ENCODE results near the gene IRX5.

DNA sequence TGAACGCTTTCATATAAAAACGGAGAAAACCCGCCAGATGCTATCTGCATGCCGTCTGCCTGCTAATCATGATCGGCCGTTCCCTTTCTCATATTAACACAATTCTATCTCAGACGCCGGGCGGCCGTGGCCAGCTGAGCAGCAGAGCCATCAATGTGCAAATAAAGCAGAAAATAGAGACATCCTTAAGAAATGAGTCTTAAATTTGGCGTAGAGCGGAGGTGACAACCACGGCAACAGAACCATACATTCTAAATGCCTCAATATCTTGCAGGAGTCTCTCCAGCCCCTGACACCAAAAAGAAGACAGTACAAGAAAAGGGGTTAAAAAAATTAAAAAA lies 2.7 kb upstream of the IRX5 start:
- TF ChIP-seq POLR2A (IDR thresholded peaks at IDR 0.05; ENCODE audit: low read depth, low read length) (no peak), RAD21 (IDR thresholded peaks at IDR 0.05; ENCODE audit: low read length) (no peak), CEBPB (IDR thresholded peaks at IDR 0.05; ENCODE audit: low read depth, low read length) (no peak)
- TF ChIP-seq, protein P1, sequence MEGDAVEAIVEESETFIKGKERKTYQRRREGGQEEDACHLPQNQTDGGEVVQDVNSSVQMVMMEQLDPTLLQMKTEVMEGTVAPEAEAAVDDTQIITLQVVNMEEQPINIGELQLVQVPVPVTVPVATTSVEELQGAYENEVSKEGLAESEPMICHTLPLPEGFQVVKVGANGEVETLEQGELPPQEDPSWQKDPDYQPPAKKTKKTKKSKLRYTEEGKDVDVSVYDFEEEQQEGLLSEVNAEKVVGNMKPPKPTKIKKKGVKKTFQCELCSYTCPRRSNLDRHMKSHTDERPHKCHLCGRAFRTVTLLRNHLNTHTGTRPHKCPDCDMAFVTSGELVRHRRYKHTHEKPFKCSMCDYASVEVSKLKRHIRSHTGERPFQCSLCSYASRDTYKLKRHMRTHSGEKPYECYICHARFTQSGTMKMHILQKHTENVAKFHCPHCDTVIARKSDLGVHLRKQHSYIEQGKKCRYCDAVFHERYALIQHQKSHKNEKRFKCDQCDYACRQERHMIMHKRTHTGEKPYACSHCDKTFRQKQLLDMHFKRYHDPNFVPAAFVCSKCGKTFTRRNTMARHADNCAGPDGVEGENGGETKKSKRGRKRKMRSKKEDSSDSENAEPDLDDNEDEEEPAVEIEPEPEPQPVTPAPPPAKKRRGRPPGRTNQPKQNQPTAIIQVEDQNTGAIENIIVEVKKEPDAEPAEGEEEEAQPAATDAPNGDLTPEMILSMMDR (conservative IDR thresholded peaks at IDR 0.05; ENCODE audit: low read depth, low read length) = no peak
- TF ChIP-seq, protein P2, sequence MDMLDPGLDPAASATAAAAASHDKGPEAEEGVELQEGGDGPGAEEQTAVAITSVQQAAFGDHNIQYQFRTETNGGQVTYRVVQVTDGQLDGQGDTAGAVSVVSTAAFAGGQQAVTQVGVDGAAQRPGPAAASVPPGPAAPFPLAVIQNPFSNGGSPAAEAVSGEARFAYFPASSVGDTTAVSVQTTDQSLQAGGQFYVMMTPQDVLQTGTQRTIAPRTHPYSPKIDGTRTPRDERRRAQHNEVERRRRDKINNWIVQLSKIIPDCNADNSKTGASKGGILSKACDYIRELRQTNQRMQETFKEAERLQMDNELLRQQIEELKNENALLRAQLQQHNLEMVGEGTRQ (IDR thresholded peaks at IDR 0.05; ENCODE audit: low read depth, low read length) = no peak
- TF ChIP-seq, protein P3, sequence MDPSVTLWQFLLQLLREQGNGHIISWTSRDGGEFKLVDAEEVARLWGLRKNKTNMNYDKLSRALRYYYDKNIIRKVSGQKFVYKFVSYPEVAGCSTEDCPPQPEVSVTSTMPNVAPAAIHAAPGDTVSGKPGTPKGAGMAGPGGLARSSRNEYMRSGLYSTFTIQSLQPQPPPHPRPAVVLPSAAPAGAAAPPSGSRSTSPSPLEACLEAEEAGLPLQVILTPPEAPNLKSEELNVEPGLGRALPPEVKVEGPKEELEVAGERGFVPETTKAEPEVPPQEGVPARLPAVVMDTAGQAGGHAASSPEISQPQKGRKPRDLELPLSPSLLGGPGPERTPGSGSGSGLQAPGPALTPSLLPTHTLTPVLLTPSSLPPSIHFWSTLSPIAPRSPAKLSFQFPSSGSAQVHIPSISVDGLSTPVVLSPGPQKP (IDR thresholded peaks at IDR 0.05; ENCODE audit: borderline replicate concordance, low read depth, low read length) = no peak

Measured in IMR-90 (cell line).